HG03354 (cell line): Measurements from ENCODE around the gene CEPT1.

ENCODE experiments used
- ATAC-seq: cut with Tn5 transposase; IDR thresholded peaks from one replicate; pipeline ENCODE4 v1.9.1; 2021; ENCODE audit warnings: mild to moderate bottlenecking; ENCODE audit not compliant: unreplicated experiment, poor library complexity, severe bottlenecking

Gene CEPT1

DNA sequence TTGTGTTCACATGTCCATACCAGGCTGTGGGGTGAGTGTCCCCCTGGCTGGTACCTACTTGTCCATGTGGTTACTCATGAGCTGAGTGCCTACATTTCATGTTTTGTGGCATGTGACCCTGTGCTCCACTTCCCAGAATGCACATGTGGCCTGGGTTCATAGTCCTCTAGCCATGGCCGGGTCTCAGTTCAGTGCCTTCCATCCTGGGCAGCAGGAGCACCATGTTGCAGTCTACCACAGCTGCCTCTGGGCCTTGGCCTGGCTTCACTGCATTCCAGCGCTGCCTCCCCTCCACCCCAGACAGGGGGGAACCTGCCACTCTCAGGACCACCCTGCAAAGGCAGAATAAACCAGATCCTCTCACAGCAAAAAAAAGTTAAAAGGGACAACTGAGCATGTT, 5.5 kb downstream of the CEPT1 start:
- no peak for ATAC-seq

DNA sequence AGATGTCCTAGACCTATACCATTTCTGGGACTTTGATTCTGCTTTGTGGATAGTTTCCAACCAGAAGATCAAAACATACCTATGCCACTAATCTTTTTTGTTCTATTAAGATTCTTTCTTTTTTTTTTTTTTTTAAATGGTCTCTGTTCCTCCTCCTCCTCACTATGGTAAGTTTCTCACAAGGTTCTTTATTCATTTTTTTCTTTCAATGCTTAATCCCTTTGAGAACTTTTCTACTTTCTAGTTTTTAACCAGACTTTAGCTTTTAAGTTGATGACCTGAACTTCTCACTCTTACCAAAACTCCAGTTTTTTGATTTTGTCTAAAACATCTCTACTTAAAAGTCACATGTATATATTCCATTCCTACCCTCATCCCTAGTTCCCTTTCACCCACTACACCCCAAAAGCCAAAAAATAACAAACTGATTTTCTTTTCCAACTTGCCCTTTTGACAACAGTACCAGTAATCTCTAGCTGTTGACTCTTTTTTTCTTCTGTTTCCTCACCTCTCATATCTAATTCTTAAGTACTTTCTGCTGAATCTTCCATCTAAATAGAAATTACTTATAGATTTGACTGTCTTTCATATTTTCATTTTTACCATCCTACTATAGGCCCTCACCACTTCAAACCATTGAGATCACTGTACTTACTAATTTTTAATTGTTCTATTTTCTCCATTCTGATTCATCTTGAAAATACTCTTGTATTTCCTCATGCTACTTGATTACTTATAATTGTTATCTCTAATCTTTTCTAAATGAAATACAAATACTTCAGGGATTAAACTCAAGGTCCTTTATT, 6.1 kb downstream of the CEPT1 start:
- ATAC-seq, result no peak

DNA sequence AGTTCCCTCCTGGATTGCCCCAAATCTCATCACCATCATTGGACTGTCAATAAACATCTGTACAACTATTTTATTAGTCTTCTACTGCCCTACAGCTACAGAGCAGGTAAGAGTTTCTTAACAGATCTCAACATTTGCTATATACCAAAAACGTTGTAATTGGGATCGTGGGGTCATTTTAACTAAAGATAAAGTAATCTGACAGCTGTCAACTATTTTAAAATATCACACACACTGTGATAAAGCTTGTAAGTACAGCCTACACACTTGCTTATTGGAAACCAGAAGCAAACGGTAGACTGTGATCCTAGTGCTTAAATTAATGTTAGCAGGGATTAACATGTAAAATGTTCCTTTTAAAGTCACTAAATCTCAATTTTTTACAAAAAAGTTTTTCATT, 7.9 kb downstream of the CEPT1 start:
- no peak for ATAC-seq

DNA sequence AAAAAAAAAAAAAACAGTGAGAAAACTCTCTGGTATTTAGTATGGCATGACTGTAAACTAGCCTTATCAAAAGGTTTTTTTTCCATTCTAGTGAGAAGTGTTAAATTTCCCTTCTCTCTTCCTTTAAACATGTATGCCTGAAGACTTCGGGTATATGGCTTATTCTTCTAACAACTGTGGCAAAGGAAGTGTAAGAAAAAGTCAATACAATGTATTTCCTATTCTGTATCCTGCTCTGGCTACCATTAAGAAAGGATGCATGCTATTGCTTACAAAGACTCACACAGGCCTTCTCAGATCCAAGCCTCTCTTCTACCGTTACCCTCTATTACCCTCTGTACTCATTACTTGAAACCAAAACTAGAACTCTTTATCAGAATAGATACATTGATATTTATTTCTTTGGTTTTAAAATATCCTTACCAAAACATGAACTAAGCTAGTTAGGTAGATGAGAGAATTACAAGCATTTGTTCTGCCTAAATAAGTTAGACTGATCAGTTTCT, 8.4 kb downstream of the CEPT1 start:
- ATAC-seq, result no peak

DNA sequence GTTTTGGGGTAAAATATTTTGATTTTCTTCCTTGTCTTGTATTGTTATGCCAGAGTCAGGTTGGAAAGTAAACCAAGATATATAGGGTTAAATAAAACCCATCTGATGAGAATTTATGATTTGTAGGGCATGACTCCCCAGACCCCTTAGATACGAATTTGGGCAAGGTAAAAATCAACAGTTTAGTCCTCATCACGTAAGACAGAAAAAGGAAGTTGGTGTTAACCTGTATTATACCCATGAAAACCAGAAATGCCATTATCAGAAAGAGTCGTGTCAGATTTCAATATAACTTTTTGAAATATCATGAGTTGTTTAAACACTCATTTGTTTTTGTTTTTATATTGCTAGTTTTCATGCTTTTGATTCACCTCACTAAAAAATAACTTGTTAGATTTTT, 11.8 kb downstream of the CEPT1 start:
- ATAC-seq, result no peak

DNA sequence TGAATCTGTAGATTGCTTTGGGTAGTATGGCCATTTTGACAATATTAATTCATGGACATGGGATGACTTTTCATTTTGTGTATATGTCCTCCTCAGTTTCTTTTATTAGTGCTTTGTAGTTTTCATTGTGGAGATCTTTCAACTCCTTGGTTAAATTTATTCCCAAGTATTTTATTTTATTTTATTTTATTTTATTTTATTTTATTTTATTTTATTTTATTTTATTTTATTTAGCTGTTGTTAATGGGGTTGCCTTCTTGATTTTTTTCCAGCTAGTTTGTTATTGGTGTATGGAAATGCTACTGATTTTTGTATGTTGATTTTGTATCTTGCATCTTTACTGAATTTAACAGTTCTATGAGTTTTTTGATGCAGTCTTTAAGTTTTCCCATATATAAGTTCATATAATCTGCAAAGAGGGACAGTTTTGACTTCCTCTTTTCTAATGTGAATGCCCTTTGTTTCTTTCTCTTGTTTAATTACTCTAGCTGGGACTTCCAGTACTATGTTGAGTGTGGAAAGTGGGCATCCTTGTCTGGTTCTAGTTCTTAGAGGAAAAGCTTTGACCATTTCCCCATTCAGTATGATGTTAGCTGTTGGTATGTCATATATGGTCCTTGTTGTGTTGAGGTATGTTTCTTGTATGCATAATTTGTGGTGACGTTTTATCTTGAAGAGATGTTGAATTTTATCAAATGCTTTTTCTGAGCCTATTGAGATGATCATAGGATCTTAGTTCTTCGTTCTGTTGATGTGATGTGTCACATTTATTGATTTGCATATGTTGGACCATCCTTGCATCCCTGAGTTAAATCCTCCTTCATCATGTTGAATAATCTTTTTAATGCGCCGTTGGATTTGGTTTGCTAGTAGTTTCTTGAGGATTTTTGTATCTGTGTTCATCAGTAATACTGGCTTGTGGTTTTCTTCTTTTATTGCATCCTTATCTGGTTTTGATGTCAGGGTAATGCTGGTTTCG, 14.3 kb downstream of the CEPT1 start:
- no peak for ATAC-seq

DNA sequence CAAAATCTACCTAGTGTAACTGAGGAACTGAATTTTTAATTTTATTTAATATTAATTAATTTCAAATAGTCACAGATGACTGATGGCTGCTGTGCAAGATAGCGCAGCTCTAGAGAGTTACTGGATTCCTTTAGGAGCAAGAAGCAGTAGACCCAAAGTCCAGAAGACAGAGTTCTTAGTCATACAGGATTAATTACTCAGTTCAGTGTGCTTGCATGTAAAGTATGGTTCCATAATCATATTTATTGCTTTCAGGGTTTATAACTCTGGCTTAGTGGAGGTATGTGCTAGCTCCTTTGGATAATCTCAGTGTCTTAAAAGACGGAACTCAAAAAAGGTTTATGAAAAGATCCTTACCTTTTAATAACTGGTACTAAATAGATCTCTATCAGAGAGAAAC, 17.4 kb downstream of the CEPT1 start:
- ATAC-seq, result no peak

DNA sequence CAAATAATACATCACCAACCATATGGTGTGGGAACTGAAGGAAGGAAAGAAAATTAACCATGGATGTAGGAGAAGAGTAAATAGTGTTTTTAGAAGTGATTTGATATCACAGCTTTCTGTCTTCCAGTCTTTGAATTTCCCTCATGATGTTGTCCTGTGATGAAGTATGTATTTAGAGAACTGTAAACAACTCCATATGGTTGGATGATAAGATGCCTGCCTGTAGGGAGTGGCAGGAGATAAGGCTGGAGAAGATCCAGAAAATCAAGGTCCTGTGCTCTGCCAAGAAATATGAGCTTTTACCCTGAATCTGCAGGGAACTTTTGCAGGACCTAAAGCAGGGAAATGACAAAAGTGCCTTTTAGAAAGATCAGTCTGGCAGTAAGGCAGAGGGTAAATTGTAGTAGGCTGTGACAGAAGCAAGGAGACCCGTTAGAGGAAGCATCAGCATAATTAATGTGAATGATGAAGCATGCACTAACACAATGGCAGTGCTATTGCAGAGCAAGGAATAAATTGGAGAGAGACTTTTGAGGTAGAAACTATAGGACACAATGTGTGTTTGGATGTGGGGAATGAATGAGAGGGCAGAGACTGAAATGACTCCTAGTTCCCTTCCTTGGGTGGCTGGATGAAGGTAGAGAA, 21.9 kb downstream of the CEPT1 start:
- ATAC-seq, result no peak

DNA sequence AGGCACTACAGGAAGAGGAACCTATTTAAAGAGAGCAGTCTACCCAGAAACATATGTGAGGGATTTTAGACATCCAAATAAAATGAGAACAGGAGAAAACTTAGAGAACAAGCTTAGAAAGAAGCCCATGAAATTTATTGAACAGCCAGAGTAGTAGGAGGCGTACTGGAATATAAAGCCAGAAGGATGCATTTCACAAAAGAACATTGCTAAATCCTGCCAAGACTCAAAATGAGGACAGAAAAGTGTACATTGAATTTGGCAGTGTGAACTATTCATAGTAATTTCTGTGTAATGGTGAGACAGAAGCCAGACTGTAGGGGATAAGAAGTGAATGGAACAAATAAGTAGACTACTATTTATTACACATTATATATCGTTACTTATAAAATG, 22.5 kb downstream of the CEPT1 start:
- no peak for ATAC-seq

DNA sequence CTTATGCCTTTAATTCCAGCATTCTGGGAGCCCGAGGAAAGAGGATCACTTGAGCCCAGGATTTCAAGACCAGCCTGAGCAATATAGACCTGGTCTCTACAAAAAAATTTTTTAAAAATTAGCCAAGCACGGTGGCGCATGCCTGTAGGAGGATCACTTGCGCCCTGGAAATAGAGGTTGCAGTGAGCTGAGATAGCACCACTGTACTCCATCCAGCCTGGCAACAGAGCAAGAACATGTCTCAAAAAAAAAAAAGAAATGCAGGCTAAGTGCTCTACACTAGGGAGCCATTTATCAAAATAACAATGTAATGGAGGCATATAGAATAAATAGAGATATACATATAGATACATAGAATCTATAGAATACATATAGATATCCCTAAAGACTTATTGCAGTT, 23.3 kb downstream of the CEPT1 start:
- ATAC-seq, result no peak

DNA sequence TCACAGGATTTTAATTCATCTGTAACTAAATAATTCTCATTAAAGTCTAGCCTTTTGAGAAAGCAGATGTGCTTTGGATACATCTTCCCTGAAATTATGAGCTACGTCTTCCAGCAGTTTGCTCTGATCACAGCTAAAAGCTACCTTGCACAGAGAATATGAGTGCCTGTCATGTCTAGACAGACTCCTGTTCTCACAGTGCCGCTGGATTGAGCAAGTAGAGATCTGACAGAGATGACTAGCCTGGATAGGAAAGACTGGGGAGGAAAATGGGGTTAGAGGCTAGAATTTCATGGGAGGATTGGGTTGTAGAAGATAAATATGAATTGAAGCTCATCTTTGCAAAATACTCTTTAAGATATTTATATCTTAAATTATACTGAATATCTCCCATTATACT, 24.1 kb downstream of the CEPT1 start:
- ATAC-seq, result no peak

DNA sequence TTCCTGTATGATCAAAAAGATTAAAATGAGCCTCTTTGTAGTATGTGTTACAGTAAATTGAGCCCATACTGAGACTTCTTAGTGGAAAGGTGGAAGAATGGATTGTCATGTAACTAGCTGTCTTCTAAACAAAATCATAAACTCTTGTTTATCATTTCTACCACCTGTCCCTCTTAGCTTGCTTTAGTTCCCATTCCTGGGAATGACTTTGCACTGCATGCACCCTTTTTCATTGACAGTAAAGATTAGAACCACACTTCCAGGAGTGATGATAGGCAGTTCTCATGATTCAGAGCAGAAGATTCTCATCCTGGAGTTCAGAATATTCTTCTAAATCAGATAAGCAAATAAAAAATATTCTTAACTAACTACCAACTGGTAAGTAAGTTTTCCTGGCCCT, 32.4 kb downstream of the CEPT1 start:
- no peak for ATAC-seq

DNA sequence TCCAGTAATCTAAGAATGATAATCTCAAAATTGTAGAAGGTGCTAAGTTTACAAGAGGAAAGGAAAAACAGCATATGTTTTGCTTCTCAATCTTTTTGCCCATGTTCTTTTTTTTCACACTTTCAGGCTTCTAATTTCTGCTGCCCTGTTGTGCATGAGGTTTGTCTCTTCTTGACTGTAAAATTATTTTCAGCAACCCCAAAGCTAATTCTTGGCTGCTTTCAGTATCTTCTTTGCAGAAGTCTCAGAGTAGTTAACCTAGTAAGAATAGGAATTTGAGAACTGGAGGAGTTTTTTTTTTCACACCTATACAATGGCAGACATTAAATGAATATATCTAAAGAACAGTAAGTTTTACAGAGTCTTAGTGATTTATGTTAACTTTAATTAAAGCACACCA, 34.0 kb downstream of the CEPT1 start:
- no peak for ATAC-seq

DNA sequence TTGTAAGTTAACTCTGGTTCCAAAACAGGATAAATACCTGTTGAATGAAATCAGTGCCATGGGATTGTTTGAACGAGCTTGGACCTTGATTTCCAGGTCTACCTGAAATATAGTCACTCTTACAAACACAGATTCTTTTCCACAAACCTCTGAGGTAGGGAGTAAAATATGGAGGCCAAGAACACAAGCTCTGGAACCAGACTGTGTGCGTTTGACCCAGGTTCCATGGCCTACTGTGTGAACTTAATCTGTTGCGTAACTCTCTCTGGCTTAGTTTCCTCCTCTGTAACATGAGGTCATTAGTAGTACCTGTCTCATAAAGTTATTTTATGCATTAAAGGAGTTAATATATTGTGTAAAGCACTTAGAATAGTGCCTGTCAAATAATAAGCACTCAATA, 35.3 kb downstream of the CEPT1 start:
- no peak for ATAC-seq

DNA sequence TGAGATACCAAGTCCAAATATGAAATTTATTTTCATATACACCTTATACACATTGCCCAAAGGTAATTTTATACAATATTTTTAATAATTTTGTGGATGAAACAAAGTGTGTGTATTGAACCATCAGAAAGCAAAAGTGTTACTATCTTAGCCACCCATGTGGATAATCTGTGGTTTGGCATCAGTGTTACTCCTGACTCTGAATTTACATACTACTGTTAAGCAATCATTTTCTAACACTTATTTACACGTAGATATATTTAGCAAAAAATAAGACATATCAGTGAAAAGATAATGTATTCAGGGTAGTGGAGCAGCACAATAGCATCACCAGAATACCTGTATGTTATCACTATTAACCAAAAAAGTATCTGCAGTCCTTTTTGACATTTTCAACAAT, 36.7 kb downstream of the CEPT1 start:
- peak; percentile 86 for ATAC-seq

DNA sequence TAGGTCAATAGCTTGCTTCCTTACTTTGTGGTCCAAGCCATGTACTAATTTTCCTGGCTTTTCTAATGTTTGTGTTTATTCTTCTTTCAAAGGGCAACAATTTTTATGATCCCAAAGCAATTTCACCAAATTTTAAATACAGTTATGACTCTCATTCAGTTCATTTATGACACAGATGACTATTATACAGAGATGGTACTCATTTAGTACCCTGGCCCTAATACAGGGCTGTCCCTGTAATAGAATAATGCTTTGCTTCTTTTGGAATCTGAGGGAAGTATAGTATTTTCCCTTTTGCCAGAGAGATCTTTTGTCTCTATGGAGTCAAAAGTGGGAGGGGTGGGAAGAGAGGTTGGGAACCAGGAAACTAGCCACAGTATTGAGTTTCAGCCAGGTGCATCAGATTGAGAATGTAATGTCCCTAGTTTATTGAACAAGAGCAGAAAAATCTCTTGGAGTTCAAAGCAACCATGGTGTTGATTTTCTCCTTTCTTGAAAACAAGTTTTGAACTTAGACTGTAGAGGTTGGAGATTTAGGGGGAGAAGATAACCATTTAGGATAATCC, 40.0 kb downstream of the CEPT1 start:
- ATAC-seq, result no peak

DNA sequence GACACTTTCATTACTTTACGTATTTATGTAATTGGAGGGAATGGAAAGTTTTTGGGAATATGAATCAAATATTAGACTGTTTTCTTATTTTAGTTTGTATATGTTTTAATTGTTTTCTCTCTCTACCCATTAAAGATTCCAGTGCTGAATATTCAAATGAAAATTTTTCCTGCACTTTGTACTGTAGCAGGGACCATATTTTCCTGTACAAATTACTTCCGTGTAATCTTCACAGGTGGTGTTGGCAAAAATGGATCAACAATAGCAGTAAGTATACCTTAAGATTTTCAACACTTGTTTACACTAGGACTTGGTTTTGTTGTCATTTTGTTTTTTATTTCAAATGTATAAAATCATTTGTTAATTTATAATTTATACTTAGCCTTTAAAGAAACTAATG, 42.0 kb downstream of the CEPT1 start:
- ATAC-seq, result no peak

DNA sequence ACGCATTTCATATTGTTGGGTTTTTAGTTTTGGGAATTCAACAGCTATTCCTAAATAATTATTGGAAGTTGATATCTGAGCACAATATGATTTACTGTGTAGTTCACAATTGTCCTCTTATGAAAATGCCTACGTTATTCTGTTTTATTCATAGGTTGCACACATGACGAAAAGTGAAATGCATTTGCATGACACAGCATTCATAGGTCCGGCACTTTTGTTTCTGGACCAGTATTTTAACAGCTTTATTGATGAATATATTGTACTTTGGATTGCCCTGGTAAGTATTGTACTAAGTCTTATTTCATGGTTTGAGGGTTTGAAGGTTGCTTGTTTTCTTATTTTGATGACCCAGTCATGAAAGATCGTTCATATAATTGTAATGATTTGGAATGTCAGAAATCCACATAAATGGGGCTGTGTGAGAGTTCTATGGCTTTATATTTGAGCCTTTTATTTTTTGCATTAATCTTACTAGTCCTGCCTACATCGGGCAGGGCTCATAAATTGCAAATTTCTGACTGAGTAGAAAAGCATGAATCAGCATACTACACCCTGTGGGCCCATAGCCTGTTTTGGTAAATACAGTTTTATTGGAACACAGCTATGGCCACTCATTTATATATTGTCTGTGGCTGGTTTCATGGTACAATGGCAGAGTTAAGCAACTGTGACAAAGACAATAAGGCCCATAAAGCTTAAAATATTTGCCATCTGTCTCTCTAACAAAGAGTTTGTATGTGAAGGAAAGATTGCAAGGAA, 43.5 kb downstream of the CEPT1 start:
- ATAC-seq, result no peak

DNA sequence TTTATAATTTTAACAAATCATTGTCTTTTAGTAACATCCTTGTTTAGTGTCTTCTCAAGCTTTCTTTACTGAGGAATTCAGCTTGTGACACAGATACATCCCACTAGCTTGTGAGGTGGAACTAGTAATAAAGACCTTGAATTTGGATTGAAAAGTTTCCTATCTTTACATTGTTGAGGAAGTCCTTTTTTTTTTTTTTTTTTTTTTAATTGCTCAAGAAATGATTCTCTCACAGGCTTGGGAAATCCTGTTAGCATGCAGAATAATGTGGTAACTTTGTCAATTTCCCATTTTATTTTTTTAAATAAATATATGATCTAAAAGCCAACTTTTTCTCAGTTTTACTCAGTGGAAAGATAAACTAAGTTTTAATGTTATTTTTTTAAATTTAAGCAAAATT, 44.6 kb downstream of the CEPT1 start:
- no peak for ATAC-seq
